MCF 10A (cell line): ENCODE data around the gene INO80B. TPM values are rescaled to one million over a fixed set of nuclear protein-coding genes. Genes with fewer than 3 reads are reported as not detected.

Experiments
- BruUV-seq: library from RNA; stranded (reverse); fragments of 400-500 nt; replicated peaks from 2 replicates; lab custom pipeline; 2021; lab: Mats Ljungman, UMichigan
- CTCF ChIA-PET: fragments of 300-600 bp; sonication (Branson Sonifier 250); formaldehyde crosslinking; extraction: SDS; loops from one replicate; lab custom pipeline; 2021; ENCODE audit warnings: antibody characterized with exemption, inconsistent platforms; lab: Yijun Ruan, JAX
- POLR2A ChIA-PET: fragments of 300-600, 350-650 bp; sonication (Branson Sonifier 250); formaldehyde crosslinking; extraction: SDS; loops from one replicate; lab custom pipeline; 2020; ENCODE audit warnings: antibody characterized with exemption, inconsistent platforms; lab: Yijun Ruan, JAX
- DNase-seq: peaks from one replicate; pipeline ENCODE4 v3.0.0-alpha.2; 2018; ENCODE audit not compliant: unreplicated experiment
- H3K27ac Mint-ChIP-seq: one replicate; pipeline ENCODE4 v1.8.0; 2022; ENCODE audit warnings: mild to moderate bottlenecking, low read depth, mixed read lengths; ENCODE audit not compliant: unreplicated experiment
- H3K27me3 Mint-ChIP-seq: one replicate; pipeline ENCODE4 v1.8.0; 2022; ENCODE audit warnings: mixed read lengths; ENCODE audit not compliant: insufficient read depth, unreplicated experiment
- H3K36me3 Mint-ChIP-seq: one replicate; pipeline ENCODE4 v1.8.0; 2022; ENCODE audit warnings: mild to moderate bottlenecking, moderate library complexity, mixed read lengths; ENCODE audit not compliant: insufficient read depth, unreplicated experiment
- H3K4me1 Mint-ChIP-seq: one replicate; pipeline ENCODE4 v1.8.0; 2022; ENCODE audit warnings: mixed read lengths; ENCODE audit not compliant: insufficient read depth, unreplicated experiment
- H3K4me3 Mint-ChIP-seq: one replicate; pipeline ENCODE4 v1.8.0; 2022; ENCODE audit warnings: mild to moderate bottlenecking, moderate library complexity, mixed read lengths; ENCODE audit not compliant: unreplicated experiment
- H3K9me3 Mint-ChIP-seq: one replicate; pipeline ENCODE4 v1.8.0; 2022; ENCODE audit warnings: mixed read lengths; ENCODE audit not compliant: unreplicated experiment
- intact Hi-C: fragments of 100-400 bp; cut with micrococcal nuclease; formaldehyde crosslinking; loops from 2 replicates; pipeline ENCODE4 v1.14.1; 2022
- total RNA-seq: library from RNA; stranded (reverse); gene quantifications from 2 replicates; pipeline ENCODE4 v1.2.3, GENCODE V29; 2022
- TF ChIP-seq, protein P1 (sequence below): fragments of 200-600 bp; IDR thresholded peaks from one replicate; pipeline ENCODE4 v1.8.0; 2022; ENCODE audit warnings: antibody characterized with exemption, mild to moderate bottlenecking; ENCODE audit not compliant: unreplicated experiment

Gene INO80B
- total RNA-seq, 1 experiment from 2014 or later: 36.0 TPM

DNA sequence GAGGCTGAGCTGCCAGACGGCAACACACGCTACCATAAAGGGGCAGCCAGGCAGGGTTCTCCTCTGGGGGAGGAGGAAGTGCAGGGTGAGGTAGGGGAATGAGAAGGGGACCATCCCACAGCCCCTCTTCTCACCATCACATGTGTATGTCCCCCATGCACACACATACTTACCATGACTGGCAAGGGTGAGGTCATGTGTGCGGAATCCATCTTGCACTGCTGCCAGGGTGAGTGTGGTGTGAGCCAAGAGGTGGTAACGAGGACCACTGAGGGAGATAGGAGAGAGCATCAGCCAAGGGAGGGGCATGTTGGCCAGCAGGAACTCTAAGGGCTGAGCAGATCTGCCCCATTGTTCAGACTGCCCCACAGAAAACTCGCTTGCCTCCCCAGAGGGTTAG, 26.2 kb upstream of the INO80B start:
- intact Hi-C loops: no loop called here
- TF ChIP-seq, protein P1, sequence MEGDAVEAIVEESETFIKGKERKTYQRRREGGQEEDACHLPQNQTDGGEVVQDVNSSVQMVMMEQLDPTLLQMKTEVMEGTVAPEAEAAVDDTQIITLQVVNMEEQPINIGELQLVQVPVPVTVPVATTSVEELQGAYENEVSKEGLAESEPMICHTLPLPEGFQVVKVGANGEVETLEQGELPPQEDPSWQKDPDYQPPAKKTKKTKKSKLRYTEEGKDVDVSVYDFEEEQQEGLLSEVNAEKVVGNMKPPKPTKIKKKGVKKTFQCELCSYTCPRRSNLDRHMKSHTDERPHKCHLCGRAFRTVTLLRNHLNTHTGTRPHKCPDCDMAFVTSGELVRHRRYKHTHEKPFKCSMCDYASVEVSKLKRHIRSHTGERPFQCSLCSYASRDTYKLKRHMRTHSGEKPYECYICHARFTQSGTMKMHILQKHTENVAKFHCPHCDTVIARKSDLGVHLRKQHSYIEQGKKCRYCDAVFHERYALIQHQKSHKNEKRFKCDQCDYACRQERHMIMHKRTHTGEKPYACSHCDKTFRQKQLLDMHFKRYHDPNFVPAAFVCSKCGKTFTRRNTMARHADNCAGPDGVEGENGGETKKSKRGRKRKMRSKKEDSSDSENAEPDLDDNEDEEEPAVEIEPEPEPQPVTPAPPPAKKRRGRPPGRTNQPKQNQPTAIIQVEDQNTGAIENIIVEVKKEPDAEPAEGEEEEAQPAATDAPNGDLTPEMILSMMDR: no peak
- Mint-ChIP-seq H3K27ac (no peak overlapping the region), H3K27me3 (no peaks in the 10 kb centered on the region), H3K4me1 (peaks cover 6% of the 10 kb centered on the region), H3K36me3 (peaks cover 74% of the 10 kb centered on the region), H3K4me3 (no peak overlapping the region), H3K9me3 (no peaks in the 10 kb centered on the region)
- ChIA-PET POLR2A (interaction anchor here (1.0 to 1.6 kb wide), 2 partner anchors 14 to 77 kb away, joined by 3 to 5 read pairs; no protein-coding TSS in a partner anchor), CTCF (no interaction called here)
- no TSS peak for BruUV-seq
- no peak for DNase-seq

- POLR2A ChIA-PET: interaction anchor here (0.8 to 2.1 kb wide), 6 partner anchors 8 to 78 kb away, joined by 3 to 8 read pairs (median 4); partner anchors contain the start of gene WDR54
- Mint-ChIP-seq H3K36me3 (peaks cover 72% of the 10 kb centered on the region), H3K4me1 (peaks cover 6% of the 10 kb centered on the region), H3K27me3 (no peaks in the 10 kb centered on the region), H3K9me3 (no peaks in the 10 kb centered on the region), H3K27ac (no peak overlapping the region), H3K4me3 (no peak overlapping the region)
- DNase-seq: no peak
- TF ChIP-seq, protein P1: no peak
- intact Hi-C loops: no loop called here
- CTCF ChIA-PET: interaction anchor here (1.0 kb wide), 1 partner anchor 95 kb away, joined by 3 read pairs; no protein-coding TSS in a partner anchor
- BruUV-seq: no TSS peak
Observed at GRCh38 chr2:74429487-74430451, 25.1 kb upstream of the INO80B start.

DNA sequence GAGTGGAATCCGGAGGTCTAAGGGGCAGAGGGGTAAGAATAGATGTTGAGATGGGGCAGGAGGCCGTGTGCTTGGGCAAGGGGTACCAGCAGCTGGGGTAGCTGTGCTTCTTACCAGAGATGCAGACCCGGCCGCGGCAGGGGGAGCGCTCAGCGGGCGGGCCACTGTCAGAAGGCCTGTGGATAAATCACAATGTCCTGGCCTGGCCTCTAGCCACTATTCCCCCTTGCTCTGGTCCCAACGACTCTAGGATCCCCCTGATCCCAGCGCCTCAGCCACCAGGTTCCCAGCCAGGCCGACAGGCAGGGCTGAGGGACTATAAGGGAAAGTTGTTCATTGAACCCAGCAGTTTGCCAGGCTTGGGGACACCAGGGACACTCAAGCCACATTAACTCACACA, 24.4 kb upstream of the INO80B start:
- ChIA-PET CTCF (interaction anchor here (1.0 kb wide), 2 partner anchors 10 to 96 kb away, joined by 3 read pairs; no protein-coding TSS in a partner anchor), POLR2A (interaction anchor here (0.9 to 2.1 kb wide), 2 partner anchors 8 to 10 kb away, joined by 4 to 8 read pairs; partner anchors contain the start of gene WDR54)
- no peak overlapping the region for H3K4me3 Mint-ChIP-seq
- intact Hi-C loops: no loop called here
- peaks cover 4% of the 10 kb centered on the region for H3K4me1 Mint-ChIP-seq
- H3K27ac Mint-ChIP-seq: no peak overlapping the region
- TF ChIP-seq, protein P1: no peak
- no peaks in the 10 kb centered on the region for H3K9me3 Mint-ChIP-seq
- DNase-seq: no peak
- no TSS peak for BruUV-seq
- no peaks in the 10 kb centered on the region for H3K27me3 Mint-ChIP-seq
- peaks cover 69% of the 10 kb centered on the region for H3K36me3 Mint-ChIP-seq
